Measurements from ENCODE around the gene DDX41.
"Not testable (repeated sequence)": the region's sequence is repeated elsewhere in the genome, so short reads cannot be mapped to it uniquely, and the experiment has no call there.

DDX41 gene

GRCh38 chr5:177537389-177538361 is 20.9 kb upstream of the DDX41 start:
- in situ Hi-C loops (cut with MboI; ENCODE audit: low sequenced_read_pairs), result no loop called here

- in situ Hi-C loops (cut with MboI; ENCODE audit: low sequenced_read_pairs), result no loop called here
Measured at GRCh38 chr5:177536386-177536785, 19.6 kb upstream of the DDX41 start.

GRCh38 chr5:177535125-177535524 is 18.4 kb upstream of the DDX41 start:
- in situ Hi-C loops (cut with MboI; ENCODE audit: low sequenced_read_pairs), result no loop called here

GRCh38 chr5:177534433-177534832 is 17.7 kb upstream of the DDX41 start:
- in situ Hi-C loops (cut with MboI; ENCODE audit: low sequenced_read_pairs), result not testable (repeated sequence)

GRCh38 chr5:177531209-177531940 is 14.6 kb upstream of the DDX41 start:
- in situ Hi-C loops (cut with MboI; ENCODE audit: low sequenced_read_pairs), result no loop called here

GRCh38 chr5:177530638-177531037 is 13.9 kb upstream of the DDX41 start:
- in situ Hi-C loops (cut with MboI; ENCODE audit: low sequenced_read_pairs), result no loop called here

GRCh38 chr5:177529247-177530203 is 12.8 kb upstream of the DDX41 start:
- in situ Hi-C loops (cut with MboI; ENCODE audit: low sequenced_read_pairs), result no loop called here

GRCh38 chr5:177528631-177529030 is 11.9 kb upstream of the DDX41 start:
- in situ Hi-C loops (cut with MboI; ENCODE audit: low sequenced_read_pairs), result no loop called here

GRCh38 chr5:177527595-177527994 is 10.8 kb upstream of the DDX41 start:
- in situ Hi-C loops (cut with MboI; ENCODE audit: low sequenced_read_pairs), result no loop called here

- in situ Hi-C loops (cut with MboI; ENCODE audit: low sequenced_read_pairs), result no loop called here
Measured at GRCh38 chr5:177526791-177527190, 10.0 kb upstream of the DDX41 start.

- in situ Hi-C loops (cut with MboI; ENCODE audit: low sequenced_read_pairs), result no loop called here
Measured at GRCh38 chr5:177526191-177526590, 9.4 kb upstream of the DDX41 start.

- in situ Hi-C loops (cut with MboI; ENCODE audit: low sequenced_read_pairs), result no loop called here
Measured at GRCh38 chr5:177524941-177525655, 8.3 kb upstream of the DDX41 start.

GRCh38 chr5:177524539-177524900 is 7.8 kb upstream of the DDX41 start:
- in situ Hi-C loops (cut with MboI; ENCODE audit: low sequenced_read_pairs), result no loop called here

- in situ Hi-C loops (cut with MboI; ENCODE audit: low sequenced_read_pairs), result no loop called here
Measured at GRCh38 chr5:177523711-177524538, 7.2 kb upstream of the DDX41 start.

GRCh38 chr5:177520916-177521513 is 4.3 kb upstream of the DDX41 start:
- in situ Hi-C loops (cut with MboI; ENCODE audit: low sequenced_read_pairs), result no loop called here

- in situ Hi-C loops (cut with MboI; ENCODE audit: low sequenced_read_pairs), result no loop called here
Measured at GRCh38 chr5:177520271-177520670, 3.5 kb upstream of the DDX41 start.

- in situ Hi-C loops (cut with MboI; ENCODE audit: low sequenced_read_pairs), result no loop called here
Measured at GRCh38 chr5:177519463-177520235, 2.9 kb upstream of the DDX41 start.

GRCh38 chr5:177515580-177515979 is 1.2 kb downstream of the DDX41 start:
- in situ Hi-C loops (cut with MboI; ENCODE audit: low sequenced_read_pairs), result no loop called here

Measured in HL-60/S4 treated with phorbol 12-myristate 13-acetate at 8.2 ng/mL for 4 days and 3 days (cell line).